COLO668 (cell line): ENCODE measurements around the gene IL6.
"Not testable (repeated sequence)": the region's sequence is repeated elsewhere in the genome, so short reads cannot be mapped to it uniquely, and the experiment has no call there.

Source experiments
- DNase-seq: peaks from one replicate; lab custom pipeline; 2025; ENCODE audit not compliant: unreplicated experiment; lab: John Stamatoyannopoulos, UW

IL6 gene

DNA sequence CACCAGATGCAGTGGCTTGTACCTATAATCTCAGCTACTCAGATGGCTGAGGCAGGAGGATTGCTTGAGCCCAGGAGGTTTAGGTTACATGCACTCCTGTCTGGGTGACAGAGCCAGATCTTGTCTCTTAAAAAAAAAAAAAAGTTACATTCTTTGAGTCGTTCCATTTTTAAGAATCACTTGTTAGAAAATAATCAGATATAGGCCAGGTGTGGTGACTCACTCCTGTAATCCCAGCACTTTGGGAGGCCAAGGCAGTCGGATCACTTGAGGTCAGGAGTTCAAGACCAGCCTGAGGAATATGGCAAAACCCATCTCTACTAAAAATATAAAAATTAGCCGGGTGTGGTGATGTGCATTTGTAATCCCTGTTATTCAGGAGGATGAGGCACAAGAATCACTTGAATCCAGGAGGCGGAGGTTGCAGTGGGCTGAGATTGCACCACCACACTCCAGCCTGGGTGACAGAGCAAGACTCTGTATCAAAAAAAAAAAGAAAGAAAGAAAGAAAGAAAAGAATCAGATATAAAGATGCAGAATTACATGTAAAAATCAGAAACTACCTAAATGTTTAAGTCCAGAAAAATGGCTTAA, 52.8 kb downstream of the IL6 start:
- not testable (repeated sequence) for DNase-seq

DNA sequence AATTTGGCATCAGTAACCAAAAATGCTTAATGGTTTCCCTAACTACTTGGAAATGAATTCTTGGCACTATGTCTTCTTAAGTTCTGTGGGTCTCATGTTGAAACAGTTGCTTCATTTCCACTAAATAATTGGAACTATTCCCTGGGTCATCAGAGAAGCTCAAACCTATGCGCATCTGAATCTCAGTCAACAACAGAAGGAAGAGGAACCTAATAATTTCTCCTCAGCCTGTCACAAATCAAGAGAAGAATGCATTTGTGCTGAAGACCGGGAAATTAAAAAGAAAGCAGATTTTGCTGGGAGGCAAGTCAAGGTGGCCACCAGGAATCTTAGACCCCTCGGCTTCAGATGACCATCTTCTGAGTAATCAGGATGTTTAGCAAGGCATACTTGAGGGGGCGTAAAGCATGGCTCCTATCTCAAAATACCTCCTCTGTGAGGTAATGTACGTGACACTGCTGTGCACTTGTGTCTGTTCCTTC, 54.3 kb downstream of the IL6 start:
- DNase-seq, result no peak
